Endometrial microvascular endothelial cells (primary cell): ENCODE data around the gene SYT3. TPM values are rescaled to one million over a fixed set of nuclear protein-coding genes. Genes with fewer than 3 reads are reported as not detected.

Source experiments
- in situ Hi-C: cut with HindIII; loops from 2 replicates; pipeline ENCODE4 v1.10.0; 2017; ENCODE audit warnings: low sequenced_read_pairs, low pct_unique_long_range_greater_than_20kb; ENCODE audit errors: inconsistent ontology term
- total RNA-seq: library from RNA; depleted of rRNA; stranded (reverse); fragments of >200 nt; gene quantifications from one replicate; pipeline ENCODE4 v1.2.3, GENCODE V29; 2015; ENCODE audit errors: inconsistent ontology term

Gene SYT3
- total RNA-seq, 1 donor from 2014 or later, result not detected

- in situ Hi-C loops, result no loop called here
Observed at GRCh38 chr19:50662651-50663481, 23.2 kb upstream of the SYT3 start.

GRCh38 chr19:50661766-50662650, 22.3 kb upstream of the SYT3 start:
- in situ Hi-C loops, result no loop called here

DNA sequence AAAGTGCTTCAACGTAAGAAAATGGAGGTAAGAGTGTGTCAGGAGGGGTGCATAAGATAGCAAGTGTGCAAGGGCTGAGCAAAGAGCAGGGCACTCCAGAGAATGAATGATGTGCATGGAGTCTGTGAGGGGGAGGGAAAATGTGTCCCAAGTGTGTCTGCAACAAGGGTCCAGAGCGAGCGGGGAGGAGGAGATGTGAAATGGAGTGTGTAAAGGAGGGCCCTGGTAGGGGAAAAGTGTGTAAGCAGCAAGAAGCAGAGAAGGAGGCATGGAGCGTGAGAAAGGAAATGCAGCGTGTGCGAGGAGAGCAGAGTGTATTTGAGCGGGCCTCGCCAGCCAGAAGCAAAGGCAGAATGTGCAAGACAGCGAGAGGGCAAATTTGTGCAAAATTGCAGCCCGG, 21.3 kb upstream of the SYT3 start:
- in situ Hi-C loops, result no loop called here

- in situ Hi-C loops, result no loop called here
Observed at GRCh38 chr19:50660088-50660366, 20.3 kb upstream of the SYT3 start.

- in situ Hi-C loops, result no loop called here
Observed at GRCh38 chr19:50659318-50660087, 19.8 kb upstream of the SYT3 start.

GRCh38 chr19:50658441-50659317, 19.0 kb upstream of the SYT3 start:
- in situ Hi-C loops, result no loop called here

DNA sequence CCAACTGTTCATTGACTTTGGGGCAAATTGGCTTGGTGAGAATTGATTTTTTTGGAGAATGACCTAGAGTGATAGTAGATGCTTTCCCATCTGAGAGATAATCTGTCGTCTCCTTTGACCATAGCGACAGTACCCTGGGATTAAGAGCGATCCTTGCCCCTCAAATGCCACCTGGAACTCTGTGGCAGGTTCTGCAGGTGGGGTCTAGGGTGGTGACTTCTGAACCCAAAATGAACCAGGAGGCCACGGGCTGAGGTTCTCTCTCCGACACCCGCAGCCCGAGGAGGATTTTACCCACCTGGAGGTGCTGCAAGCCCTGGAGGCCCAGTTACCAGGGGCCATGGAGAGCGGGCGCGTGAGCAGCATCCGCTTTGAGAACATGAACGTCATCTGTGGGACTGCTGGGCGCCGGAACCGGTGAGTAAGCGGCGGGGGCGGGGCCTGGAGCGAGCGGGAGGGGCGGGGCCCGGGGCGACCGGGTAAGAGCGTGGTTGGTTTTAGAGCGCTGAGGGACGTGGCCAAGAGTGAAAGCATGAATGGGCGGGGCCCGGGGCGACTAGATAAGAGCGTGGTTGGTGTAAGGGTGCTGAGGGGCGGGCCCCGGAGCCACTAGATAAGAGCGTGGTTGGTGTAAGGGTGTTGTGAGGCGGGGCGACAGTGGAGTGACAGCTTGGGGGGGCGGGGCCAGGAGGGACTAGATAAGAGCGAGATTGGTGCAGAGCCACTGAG, 18.2 kb upstream of the SYT3 start:
- in situ Hi-C loops, result no loop called here

DNA sequence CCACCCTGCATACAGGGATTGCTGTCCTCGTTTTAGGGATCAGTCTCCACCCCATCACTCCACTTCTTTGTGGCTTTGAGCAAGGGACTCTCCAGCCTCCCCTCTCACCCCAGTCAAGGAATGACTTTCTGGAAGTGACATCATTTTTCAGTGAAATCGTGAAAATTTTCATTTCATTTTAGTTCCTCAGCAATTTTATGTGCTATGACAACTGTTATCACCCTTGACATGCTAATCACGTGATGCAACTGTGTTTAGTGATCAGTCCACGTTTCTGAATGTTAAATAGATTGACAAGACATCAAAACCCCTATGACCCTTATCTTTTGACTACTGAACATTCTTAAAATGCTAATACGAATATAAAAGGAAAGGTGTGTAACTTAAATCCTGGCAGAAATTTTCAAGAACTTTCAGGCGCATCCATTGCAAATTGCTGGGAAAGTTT, 17.6 kb upstream of the SYT3 start:
- in situ Hi-C loops, result no loop called here

DNA sequence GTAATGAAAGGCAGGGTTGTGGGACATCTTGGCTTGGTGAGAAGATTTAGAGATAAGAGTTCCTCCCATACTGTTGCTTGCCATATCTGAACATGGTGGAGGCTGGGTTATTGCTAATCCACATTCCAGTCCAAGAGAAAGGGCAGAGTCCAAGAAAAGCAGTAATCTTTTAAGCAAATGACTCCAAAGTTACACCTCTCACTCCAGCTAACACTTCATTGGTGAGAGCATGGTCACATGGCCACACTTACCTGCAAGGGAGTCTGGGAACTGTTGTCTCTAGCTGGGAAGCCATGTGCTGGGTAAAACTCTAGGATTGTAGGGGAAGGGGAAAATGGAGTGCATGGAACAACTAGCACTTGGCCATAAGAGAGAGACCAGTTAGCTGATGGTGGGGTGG, 15.2 kb upstream of the SYT3 start:
- in situ Hi-C loops, result no loop called here

- in situ Hi-C loops, result no loop called here
Observed at GRCh38 chr19:50652722-50653121, 13.0 kb upstream of the SYT3 start.

- in situ Hi-C loops, result no loop called here
Observed at GRCh38 chr19:50651174-50651573, 11.5 kb upstream of the SYT3 start.

- in situ Hi-C loops, result no loop called here
Observed at GRCh38 chr19:50649433-50650391, 10.0 kb upstream of the SYT3 start, which contains the start of gene C19orf81. Gene C19orf81, plus strand, starts transcription at chr19:50649445. Its CDS starts 0 bp downstream, at chr19:50649445.

GRCh38 chr19:50648659-50649058, 9.0 kb upstream of the SYT3 start:
- in situ Hi-C loops, result no loop called here

- in situ Hi-C loops, result no loop called here
Observed at GRCh38 chr19:50647879-50648615, 8.4 kb upstream of the SYT3 start.

- in situ Hi-C loops, result no loop called here
Observed at GRCh38 chr19:50646074-50646807, 6.6 kb upstream of the SYT3 start.
